Caco-2 (cell line): ENCODE measurements around the gene HOXB13. TPM values are rescaled to one million over a fixed set of nuclear protein-coding genes. Genes with fewer than 3 reads are reported as not detected.

Experiments used
- BruUV-seq: library from RNA; stranded (reverse); fragments of 400-500 nt; replicated peaks from 2 replicates; lab custom pipeline; 2021; lab: Mats Ljungman, UMichigan
- CTCF ChIA-PET: fragments of 300-600 bp; sonication (Branson Sonifier 250); formaldehyde crosslinking; loops from one replicate; lab custom pipeline; 2022; ENCODE audit warnings: antibody characterized with exemption; lab: Charles Lee
- POLR2A ChIA-PET: fragments of 300-600 bp; sonication (Branson Sonifier 250); formaldehyde crosslinking; loops from one replicate; lab custom pipeline; 2022; ENCODE audit warnings: antibody characterized with exemption; lab: Charles Lee
- DNase-seq, 2 experiments: peaks; one replicate each; pipeline versions ENCODE4 v3.0.0 to v3.0.0-alpha.2; 2020 to 2022
- H3K27me3 ChIP-seq: replicated peaks from 2 replicates; pipeline ENCODE4 v1.6.0; 2011; ENCODE audit warnings: low read length; ENCODE audit not compliant: control insufficient read depth, insufficient read depth
- H3K36me3 ChIP-seq: 2 replicates; pipeline ENCODE4 v1.5.1; 2011; ENCODE audit warnings: low read length; ENCODE audit not compliant: control insufficient read depth, insufficient read depth
- H3K4me1 ChIP-seq: fragments of 250-450 bp; sonication (Bioruptor Pico); 2 replicates; pipeline ENCODE4 v1.5.1; 2020; ENCODE audit warnings: mild to moderate bottlenecking
- H3K4me3 ChIP-seq: 2 replicates; pipeline ENCODE4 v1.5.1; 2011; ENCODE audit warnings: low read depth, mild to moderate bottlenecking, control low read depth, low read length
- H3K9me3 ChIP-seq: fragments of 250-450 bp; sonication (Bioruptor Pico); 2 replicates; pipeline ENCODE4 v1.5.1; 2020; ENCODE audit warnings: mild to moderate bottlenecking, moderate library complexity
- H3K27ac Mint-ChIP-seq: one replicate; pipeline ENCODE4 v1.8.0; 2022; ENCODE audit warnings: mixed read lengths; ENCODE audit not compliant: unreplicated experiment
- H3K27me3 Mint-ChIP-seq: one replicate; pipeline ENCODE4 v1.8.0; 2022; ENCODE audit warnings: mixed read lengths; ENCODE audit not compliant: insufficient read depth, unreplicated experiment
- H3K36me3 Mint-ChIP-seq: one replicate; pipeline ENCODE4 v1.8.0; 2022; ENCODE audit warnings: mild to moderate bottlenecking, mixed read lengths; ENCODE audit not compliant: insufficient read depth, unreplicated experiment
- H3K4me1 Mint-ChIP-seq: one replicate; pipeline ENCODE4 v1.8.0; 2022; ENCODE audit warnings: low read depth, mixed read lengths; ENCODE audit not compliant: unreplicated experiment
- H3K4me3 Mint-ChIP-seq: one replicate; pipeline ENCODE4 v1.8.0; 2022; ENCODE audit warnings: mild to moderate bottlenecking, moderate library complexity, mixed read lengths; ENCODE audit not compliant: unreplicated experiment
- H3K9me3 Mint-ChIP-seq: one replicate; pipeline ENCODE4 v1.8.0; 2022; ENCODE audit warnings: mixed read lengths; ENCODE audit not compliant: unreplicated experiment
- CTCF ChIP-seq, 2 experiments: fragments of 200-600 bp in 1 of 2; IDR thresholded peaks; 1 replicate in 1 of 2; 2 replicates in 1 of 2; pipeline versions ENCODE4 v1.5.1 to v1.8.0; 2011 to 2022; ENCODE audit warnings: antibody characterized with exemption in 1 of 2, control low read depth in 1 of 2, inconsistent platforms in 1 of 2, low read depth in 1 of 2, low read length in 1 of 2, mild to moderate bottlenecking in 1 of 2, moderate library complexity in 1 of 2; ENCODE audit not compliant: insufficient read depth in 1 of 2, severe bottlenecking in 1 of 2, unreplicated experiment in 1 of 2
- intact Hi-C: fragments of 100-400 bp; cut with micrococcal nuclease; formaldehyde crosslinking; loops from one replicate; pipeline ENCODE4 v1.10.0; 2022; ENCODE audit not compliant: unreplicated experiment
- total RNA-seq: library from RNA; stranded (reverse); gene quantifications from 2 replicates; pipeline ENCODE4 v1.2.3, GENCODE V29; 2022

The HOXB13 gene
- total RNA-seq, 1 experiment from 2014 or later, result 4.3 TPM

DNA sequence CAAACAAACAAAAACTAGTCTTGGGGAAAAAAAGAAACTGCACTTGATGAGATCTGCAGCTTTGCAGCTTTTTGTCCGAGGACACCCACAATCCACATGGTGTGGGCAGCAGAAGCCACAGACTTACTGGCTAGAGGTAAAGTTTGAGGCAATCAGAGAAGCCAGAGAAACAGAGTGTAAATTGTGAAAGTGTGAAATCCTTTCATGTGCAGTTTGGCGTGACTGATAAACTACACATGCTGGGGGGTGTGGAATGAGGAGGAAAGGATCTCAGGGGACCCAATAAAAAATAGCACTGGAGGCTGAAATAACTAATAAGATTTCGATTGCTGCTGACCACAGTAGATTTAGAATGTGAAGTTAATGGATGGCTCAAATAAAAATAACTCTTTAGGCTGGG, 42.4 kb upstream of the HOXB13 start:
- Mint-ChIP-seq H3K36me3 (no peaks in the 10 kb centered on the region), H3K27me3 (peaks cover 6% of the 10 kb centered on the region), H3K4me1 (no peaks in the 10 kb centered on the region), H3K4me3 (no peak overlapping the region), H3K9me3 (peaks cover 6% of the 10 kb centered on the region), H3K27ac (no peak overlapping the region)
- POLR2A ChIA-PET, result no interaction called here
- H3K9me3 ChIP-seq, result 0 out of 2 replicates have a peak, but pooled peaks cover 4% of the 10 kb centered on the region
- DNase-seq, result no peak
- H3K36me3 ChIP-seq, result no peaks in the 10 kb centered on the region
- no peak for TF ChIP-seq CTCF (IDR thresholded peaks at IDR 0.05; ENCODE audit: insufficient read depth in 1 of 2, low read depth in 1 of 2, low read length in 1 of 2, severe bottlenecking in 1 of 2, unreplicated experiment in 1 of 2)
- H3K4me3 ChIP-seq, result no peak overlapping the region
- BruUV-seq, result no TSS peak
- CTCF ChIA-PET, result interaction anchor here (0.6 kb wide), 1 partner anchor 43 kb away, joined by 3 read pairs; the partner anchor contains the start of gene HOXB13
- H3K4me1 ChIP-seq, result no peaks in the 10 kb centered on the region
- H3K27me3 ChIP-seq, result no peaks in the 10 kb centered on the region
- intact Hi-C loops, result no loop called here

DNA sequence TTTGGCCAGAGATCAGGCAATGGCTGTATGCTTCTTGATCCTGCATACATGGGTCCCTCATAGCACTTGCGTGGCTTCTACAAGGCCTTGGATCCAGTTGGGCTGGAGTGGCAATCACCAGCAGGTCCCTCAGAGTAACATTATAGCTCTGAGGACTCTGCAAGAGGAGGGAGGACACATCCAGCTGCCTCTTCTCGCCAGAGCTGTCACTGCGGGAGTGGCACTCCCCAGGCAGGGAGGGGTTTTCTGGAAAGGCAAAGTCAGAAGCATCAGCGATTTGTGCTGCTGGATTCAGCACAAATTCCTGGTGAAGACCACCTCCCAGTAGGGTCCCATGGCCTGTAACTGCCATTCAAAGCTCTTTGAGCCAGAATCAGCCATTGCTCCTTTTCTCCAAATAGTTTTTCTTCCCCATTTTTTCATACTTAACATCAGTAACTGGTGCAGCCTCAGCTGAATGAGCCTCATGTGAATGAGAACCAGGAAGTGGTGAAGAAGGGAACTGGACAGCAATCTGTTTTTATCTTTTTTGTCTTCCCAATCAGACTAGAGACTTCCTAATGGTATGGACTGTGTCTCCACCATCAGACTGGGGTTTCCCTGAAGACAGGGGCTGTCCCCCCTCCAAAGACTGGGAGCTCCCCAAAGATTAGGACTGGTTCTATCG, 40.6 kb upstream of the HOXB13 start:
- H3K27me3 Mint-ChIP-seq, result peaks cover 9% of the 10 kb centered on the region
- Histone ChIP-seq H3K4me1 (no peaks in the 10 kb centered on the region), H3K36me3 (no peaks in the 10 kb centered on the region), H3K4me3 (no peak overlapping the region), H3K27me3 (no peaks in the 10 kb centered on the region), H3K9me3 (no peaks in the 10 kb centered on the region)
- intact Hi-C loops, result no loop called here
- H3K27ac Mint-ChIP-seq, result no peak overlapping the region
- CTCF ChIA-PET, result interaction anchor here (0.7 to 2.3 kb wide), 6 partner anchors 22 to 110 kb away, joined by 3 to 18 read pairs (median 4); no protein-coding TSS in a partner anchor
- no peak overlapping the region for H3K4me3 Mint-ChIP-seq
- BruUV-seq, result no TSS peak
- no peaks in the 10 kb centered on the region for H3K4me1 Mint-ChIP-seq
- POLR2A ChIA-PET, result no interaction called here
- no peak for DNase-seq
- H3K36me3 Mint-ChIP-seq, result no peaks in the 10 kb centered on the region
- TF ChIP-seq CTCF (IDR thresholded peaks at IDR 0.05; ENCODE audit: insufficient read depth in 1 of 2, low read depth in 1 of 2, low read length in 1 of 2, severe bottlenecking in 1 of 2, unreplicated experiment in 1 of 2), result no peak
- no peaks in the 10 kb centered on the region for H3K9me3 Mint-ChIP-seq

DNA sequence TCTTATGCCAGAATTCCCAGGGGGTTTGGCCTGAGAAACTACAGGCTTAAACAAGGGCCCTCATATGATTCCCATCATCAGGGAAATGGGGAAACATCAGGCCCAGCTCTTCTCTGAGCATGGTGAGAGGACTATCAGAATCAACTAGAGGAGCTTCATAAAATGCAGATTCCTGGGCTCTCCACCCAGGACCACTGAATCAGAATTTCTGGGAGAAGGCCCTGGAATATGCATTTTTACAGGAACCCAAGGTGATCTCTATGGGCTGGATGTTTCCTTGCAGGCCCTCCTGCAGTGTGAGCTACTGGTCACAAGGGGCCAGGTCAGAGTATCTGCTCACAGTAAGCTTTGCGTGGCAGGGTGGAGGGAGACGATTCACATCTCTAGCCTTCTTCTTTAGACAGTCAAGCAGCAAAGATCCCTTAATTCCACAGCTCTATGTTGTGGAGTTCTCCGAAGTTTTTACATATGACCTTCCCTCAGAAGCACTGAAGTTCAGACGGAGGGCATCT, 38.8 kb upstream of the HOXB13 start:
- H3K4me1 Mint-ChIP-seq, result no peaks in the 10 kb centered on the region
- no peak overlapping the region for H3K27ac Mint-ChIP-seq
- DNase-seq, result peak in 1 of 2 experiments; percentile 34
- no peak overlapping the region for H3K4me3 Mint-ChIP-seq
- CTCF ChIA-PET, result interaction anchor here (0.7 to 2.3 kb wide), 8 partner anchors 14 to 117 kb away, joined by 3 to 21 read pairs (median 4); partner anchors contain the start of gene HOXB13
- POLR2A ChIA-PET, result interaction anchor here (0.5 kb wide), 1 partner anchor 29 kb away, joined by 5 read pairs; no protein-coding TSS in a partner anchor
- H3K27me3 Mint-ChIP-seq, result peaks cover 19% of the 10 kb centered on the region
- peak; percentile 50 to 63 for TF ChIP-seq CTCF (IDR thresholded peaks at IDR 0.05; ENCODE audit: insufficient read depth in 1 of 2, low read depth in 1 of 2, low read length in 1 of 2, severe bottlenecking in 1 of 2, unreplicated experiment in 1 of 2)
- no peaks in the 10 kb centered on the region for H3K9me3 ChIP-seq
- H3K27me3 ChIP-seq, result no peaks in the 10 kb centered on the region
- H3K36me3 ChIP-seq, result no peaks in the 10 kb centered on the region
- BruUV-seq, result no TSS peak
- intact Hi-C loops, result no loop called here
- H3K9me3 Mint-ChIP-seq, result no peaks in the 10 kb centered on the region
- no peak overlapping the region for H3K4me3 ChIP-seq
- H3K36me3 Mint-ChIP-seq, result no peaks in the 10 kb centered on the region
- no peaks in the 10 kb centered on the region for H3K4me1 ChIP-seq
